HG03439 (cell line): ENCODE measurements around the gene CEP131.

Experiments
- ATAC-seq: cut with Tn5 transposase; IDR thresholded peaks from one replicate; pipeline ENCODE4 v1.9.1; 2021; ENCODE audit warnings: mild to moderate bottlenecking, moderate library complexity; ENCODE audit not compliant: unreplicated experiment

CEP131 gene

GRCh38 chr17:81239714-81240555 is 17.2 kb upstream of the CEP131 start:
- no peak for ATAC-seq

DNA sequence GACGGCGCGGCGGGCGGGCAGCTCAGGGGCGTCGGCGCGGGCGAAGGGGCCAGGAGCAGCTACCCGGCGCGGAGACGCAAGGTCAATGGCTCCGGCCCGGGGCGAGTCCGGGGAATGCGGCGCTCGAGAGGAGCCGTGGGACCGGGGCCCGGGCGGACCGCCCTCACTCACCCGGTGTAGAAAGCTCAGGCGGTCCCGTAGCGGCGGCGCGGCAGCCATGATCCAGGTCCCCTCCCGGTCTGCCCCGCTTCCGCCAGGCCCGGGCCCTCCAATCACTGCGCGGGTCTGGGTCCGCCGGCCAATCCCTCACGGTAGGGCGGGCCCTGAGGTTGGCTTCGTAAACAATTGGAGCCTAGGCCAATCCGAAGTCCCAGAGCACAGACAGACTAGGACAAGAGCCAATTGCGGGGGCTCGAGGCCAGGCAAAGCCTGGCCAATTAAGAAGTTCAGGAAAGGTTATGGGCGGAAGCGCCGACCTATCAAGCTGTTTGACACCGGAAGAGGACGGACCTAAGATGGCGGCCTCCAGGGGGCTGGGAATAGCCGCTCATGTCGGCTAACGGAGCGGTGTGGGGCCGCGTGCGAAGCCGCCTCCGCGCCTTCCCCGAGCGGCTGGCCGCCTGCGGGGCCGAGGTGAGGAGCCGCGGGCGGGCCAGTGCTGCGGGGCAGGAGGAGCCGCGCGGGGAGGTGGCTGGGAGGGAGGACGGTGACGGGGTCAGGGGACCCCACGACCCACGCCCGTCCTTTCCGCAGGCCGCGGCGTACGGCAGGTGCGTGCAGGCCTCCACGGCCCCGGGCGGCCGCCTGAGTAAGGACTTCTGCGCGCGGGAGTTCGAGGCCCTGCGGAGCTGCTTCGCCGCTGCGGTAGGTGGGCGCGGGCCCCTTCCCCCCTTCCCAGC is 16.3 kb upstream of the CEP131 start, which contains the start of the genes NDUFAF8 and TEPSIN:
NDUFAF8 (plus strand) TSS at position 504 of the 899 bp plus-strand sequence; CDS start at position 550, 46 bp downstream.
TEPSIN (minus strand) TSS at position 241 of the 899 bp plus-strand sequence; CDS start at position 219, 22 bp downstream.
- ATAC-seq: peak; percentile 84

GRCh38 chr17:81238490-81238814 is 15.7 kb upstream of the CEP131 start:
- no peak for ATAC-seq

DNA sequence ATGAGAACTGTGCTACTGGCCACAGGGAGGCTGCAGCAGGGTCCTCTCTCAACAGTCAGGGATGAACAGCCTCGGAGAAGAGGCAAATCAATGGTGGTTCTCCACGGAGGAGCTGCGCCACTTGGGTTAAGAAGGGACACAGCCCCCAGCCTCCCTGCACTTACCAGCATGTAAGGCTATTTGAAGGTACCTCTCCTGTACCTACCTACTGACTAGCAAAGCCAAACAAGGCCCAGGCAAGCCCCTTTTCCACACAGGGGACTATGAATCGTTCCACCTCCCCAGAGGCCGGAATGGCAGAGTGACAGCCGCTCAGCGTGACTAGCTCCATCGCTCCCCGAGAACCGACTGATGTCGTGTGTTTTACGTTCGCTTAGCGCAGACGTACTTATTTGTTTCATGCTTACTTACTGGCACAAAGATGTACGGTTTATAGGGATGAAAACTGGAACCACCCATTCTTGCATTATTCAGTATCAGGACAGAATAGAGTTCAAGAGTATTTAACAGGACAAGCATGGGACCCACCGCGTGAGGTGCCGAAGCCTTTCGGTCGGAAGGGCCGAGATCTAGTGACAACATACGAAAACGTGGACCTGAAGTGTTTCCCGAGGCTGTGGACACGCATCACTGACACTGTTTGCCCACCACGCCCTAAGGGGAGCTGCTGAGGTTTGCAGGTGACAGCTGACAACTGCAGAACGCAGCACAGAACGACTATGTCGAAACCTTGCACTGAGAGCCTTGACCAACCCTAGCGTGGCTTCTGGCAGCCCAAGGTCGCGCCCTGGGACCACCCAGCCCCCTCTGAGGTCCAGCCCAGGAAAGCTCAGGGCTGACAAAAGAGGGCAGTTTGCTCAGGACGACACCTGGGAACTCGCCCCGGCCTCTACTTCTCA is 15.1 kb upstream of the CEP131 start:
- ATAC-seq: no peak

GRCh38 chr17:81236784-81237183 is 14.0 kb upstream of the CEP131 start:
- no peak for ATAC-seq

DNA sequence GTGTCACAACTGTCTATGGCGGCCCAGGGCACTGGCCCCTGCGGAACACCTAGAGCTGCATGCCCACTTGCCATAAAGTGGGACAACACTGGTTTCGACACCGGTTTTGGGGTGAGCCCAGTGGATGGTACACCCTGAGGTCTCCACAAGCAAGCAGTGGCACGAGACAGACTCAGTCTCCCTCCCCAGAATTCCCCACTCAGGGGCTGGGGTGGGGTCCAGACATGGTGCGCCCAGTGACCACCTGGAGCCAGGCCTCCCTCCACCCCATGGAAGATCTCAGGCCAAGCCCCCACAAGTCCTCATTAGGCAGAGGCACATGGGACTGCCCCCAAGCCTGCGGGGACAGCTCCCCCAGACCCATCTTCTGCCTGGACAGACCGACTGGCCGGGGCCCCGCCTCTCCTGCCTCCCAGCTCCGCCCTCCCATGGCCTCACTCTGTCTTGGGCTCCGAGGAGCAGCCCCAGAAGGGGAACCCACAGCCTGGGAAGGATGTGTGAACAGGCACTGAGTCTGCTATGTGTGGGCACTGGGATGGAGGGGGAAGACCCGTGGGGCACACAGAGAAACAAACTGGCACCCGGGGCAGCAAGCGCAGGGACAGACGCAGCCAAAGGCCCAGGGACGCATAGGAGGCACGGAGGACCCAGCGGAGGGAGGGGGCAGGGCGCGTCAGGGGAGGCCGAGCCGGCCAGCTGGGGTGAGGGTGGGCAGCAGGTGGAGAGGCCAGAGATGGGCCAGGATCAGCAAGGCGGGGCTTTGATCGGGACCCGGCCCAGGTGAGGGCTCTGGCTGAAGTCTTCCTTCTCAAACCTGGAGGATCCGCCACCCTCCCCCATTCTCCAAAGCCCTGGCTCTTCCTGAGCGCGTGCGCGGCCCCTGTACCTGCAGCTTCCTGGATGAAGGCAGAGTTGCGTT is 13.3 kb upstream of the CEP131 start:
- ATAC-seq: no peak

DNA sequence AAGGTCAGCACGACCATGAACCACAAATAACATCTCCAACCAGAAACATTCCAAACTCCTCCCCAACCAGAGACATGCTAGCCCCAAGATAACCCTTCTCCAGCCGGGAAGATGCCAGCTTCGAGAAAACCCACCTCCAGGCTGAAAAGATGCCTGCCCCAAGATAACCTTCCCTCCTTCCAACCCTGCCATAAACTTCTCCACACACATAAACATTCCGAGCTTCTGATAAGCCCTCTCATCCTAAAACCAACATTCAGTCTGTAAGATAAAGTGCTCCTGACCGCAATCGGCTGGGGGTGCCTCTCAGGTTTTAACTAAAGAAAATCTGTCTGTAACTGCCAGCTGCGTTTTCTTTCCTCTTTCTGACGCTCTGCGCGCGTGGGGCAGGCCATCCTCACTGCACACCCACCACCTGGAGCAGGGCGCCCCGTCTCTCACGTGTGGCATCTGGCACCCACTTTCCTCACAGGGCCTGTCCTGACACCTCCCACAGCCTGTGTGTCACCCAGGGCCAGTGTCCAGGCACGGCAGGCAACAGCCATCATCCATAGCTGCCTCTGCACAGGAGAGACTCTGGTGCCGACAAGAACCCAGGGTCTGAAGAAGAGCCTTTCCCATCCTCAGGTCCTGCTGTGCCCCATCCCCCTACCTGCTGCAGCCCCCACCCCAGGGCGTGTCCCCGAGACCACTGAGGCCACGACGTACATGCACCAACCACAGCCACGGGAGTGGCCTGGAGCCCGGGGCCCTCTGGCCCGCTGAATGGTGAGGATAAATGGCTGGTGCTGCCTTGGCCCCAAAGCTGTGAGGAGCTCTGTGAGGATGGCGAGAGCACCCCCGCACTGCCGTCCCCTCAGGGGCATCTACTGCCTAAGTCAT is 12.4 kb upstream of the CEP131 start:
- ATAC-seq: no peak

DNA sequence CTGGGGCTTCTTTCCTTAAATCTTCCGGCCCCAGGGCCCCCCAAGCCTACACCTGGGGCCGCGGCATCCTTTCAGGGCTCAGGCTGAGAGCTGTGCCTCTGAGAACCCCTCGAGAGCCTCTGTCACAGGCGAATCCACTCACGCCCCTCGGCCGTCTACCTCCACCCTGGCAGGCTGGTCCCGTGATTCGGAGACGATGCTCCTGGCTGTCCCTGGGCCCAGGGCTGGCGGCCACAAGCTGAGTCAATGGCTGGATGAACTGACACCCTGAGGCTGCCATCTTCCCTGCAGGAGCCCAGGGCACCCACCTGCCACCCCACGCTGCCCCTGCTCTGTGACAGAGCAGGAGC is 11.7 kb upstream of the CEP131 start:
- ATAC-seq: no peak

DNA sequence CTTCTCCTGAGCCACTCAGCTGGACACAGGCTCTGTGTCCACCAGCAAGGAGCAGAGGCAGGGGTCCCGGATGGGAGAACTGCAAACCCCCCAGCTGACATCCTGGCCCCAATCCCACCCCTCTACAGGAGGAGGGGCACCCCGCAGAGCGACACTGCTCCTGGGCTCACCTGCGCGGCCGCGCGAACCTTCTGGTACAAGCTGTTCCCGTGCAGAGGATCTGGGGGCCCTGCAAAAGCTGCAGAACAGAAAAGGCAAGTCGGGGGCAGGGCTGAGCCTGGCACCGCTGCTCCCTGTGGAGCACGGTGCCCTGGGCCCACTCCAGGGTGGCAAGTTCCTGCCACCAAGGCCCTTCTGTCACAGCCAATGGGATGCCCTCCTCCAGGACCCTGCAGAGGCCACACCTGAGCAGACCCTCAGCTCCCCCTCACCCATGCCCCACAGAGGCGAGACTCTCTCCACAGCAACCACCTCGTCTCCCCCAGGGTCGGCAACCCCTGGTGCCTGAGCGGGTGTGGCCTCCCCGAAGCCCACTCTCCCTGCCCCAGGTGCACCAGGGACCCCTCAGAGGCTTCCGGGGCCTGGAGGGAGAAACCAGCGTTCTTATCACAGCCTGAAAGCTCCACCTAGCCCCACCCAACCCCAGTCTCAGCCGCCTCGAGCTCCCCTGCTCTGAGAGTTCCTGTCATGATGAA is 11.2 kb upstream of the CEP131 start:
- no peak for ATAC-seq

GRCh38 chr17:81233316-81233715 is 10.6 kb upstream of the CEP131 start:
- no peak for ATAC-seq

GRCh38 chr17:81232616-81233241 is 10.0 kb upstream of the CEP131 start:
- ATAC-seq: no peak

- ATAC-seq: no peak
Observed at GRCh38 chr17:81231766-81232581, 9.2 kb upstream of the CEP131 start.

GRCh38 chr17:81231121-81231645 is 8.4 kb upstream of the CEP131 start:
- ATAC-seq: no peak

DNA sequence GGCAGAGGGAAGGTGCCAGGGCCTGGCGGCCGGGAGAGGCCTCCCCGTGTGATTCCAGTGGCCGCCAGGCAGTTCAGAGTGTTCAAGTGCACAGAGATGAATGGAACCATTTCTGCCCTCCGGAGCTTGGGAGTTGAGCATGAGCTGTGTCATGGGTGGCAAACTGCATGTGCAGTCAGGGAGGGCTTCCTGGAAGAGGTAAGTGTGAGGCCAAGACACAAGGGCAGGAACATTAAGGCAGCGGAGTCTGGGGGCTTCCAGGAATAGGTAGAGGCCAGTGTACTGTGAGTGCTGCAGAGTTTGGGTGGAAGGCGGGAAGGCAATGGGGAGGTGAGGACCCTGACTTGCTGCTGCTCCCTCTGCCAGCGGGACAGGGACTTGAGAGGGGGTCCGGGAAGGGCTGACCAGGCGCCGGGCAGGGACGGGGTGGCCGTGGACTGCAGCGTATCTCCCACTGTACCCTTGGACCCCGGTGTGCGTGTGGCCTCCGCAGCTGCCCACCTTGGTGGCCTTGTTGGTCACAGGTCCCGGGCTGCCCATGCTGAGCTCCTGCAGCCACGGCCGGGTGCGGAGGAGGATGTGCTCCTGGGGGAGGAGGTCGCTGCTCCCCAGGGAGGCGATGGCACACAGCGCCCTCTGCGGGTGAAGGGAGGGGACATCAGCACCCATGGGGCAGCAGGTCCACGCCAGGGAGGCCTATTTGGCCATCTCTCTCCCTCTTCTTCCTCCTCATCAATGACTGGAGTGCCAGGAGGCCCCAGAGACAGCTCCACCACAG is 7.5 kb upstream of the CEP131 start:
- no peak for ATAC-seq

DNA sequence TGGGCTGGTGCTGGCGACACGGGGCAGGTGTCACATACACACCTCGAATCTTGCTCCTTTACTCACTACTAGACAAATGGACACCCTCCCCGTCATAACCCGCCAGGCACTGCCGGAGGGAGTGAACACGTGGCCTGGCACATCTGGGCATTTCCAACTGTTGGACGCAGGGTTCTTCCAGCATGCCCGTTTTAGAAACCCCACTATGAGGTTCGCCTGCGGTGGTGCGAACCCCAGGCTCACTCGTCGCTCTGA is 6.8 kb upstream of the CEP131 start:
- no peak for ATAC-seq
